GM12891 (cell line): ENCODE results near the gene NOTCH2.

Experiments
- PAX5 ChIP-seq: IDR thresholded peaks from 2 replicates; pipeline ENCODE4 v1.6.1; 2011; ENCODE audit warnings: low read length, moderate library complexity, mild to moderate bottlenecking; ENCODE audit not compliant: insufficient read depth, severe bottlenecking
- POLR2A ChIP-seq: IDR thresholded peaks from 2 replicates; pipeline ENCODE4 v1.6.1; 2011; ENCODE audit warnings: low read depth, low read length, control low read depth
- POLR2AphosphoS5 ChIP-seq: IDR thresholded peaks from 2 replicates; pipeline ENCODE4 v1.6.1; 2011; ENCODE audit warnings: low read depth, low read length, control low read depth
- POU2F2 ChIP-seq: IDR thresholded peaks from 2 replicates; pipeline ENCODE4 v1.6.1; 2011; ENCODE audit warnings: low read depth, mild to moderate bottlenecking, control low read depth, low read length, moderate library complexity
- SPI1 ChIP-seq: IDR thresholded peaks from 2 replicates; pipeline ENCODE4 v1.6.1; 2011; ENCODE audit warnings: low read depth, low read length, control low read depth
- TAF1 ChIP-seq: IDR thresholded peaks from 2 replicates; pipeline ENCODE4 v1.6.1; 2011; ENCODE audit warnings: low read depth, low read length, control low read depth

DNA sequence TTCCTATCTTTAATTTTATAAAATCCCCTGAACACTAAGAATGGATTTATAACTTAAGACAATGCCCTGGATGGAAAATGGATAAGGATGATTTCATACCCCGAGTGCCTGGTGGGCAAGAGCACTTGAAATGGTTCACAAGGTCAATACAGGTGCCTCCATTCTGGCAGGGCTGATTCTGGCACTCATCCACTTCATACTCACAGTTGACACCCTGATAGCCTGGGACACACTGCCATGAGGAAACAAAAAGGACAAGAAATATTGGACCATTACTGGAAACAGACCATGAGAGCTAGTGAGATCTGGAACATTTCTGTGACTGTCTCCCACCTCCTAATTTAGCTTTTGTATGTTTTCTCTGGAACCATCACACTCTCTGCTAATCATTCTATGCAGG lies 134.1 kb downstream of the NOTCH2 start:
- TF ChIP-seq SPI1 (no peak), POLR2A (no peak), POLR2AphosphoS5 (no peak), TAF1 (no peak), POU2F2 (no peak), PAX5 (no peak)
